IPS-20b (cell line): Measurements from ENCODE around the gene ACAP2.
"Not testable (repeated sequence)": the region's sequence is repeated elsewhere in the genome, so short reads cannot be mapped to it uniquely, and the experiment has no call there.

Experiments
- H3K27ac ChIP-seq: one replicate; pipeline ENCODE4 v1.5.1; 2013; ENCODE audit warnings: low read length
- H3K27me3 ChIP-seq: 2 replicates; pipeline ENCODE4 v1.6.1; 2013; ENCODE audit warnings: mild to moderate bottlenecking, low read length, inconsistent platforms; ENCODE audit not compliant: insufficient read depth
- H3K36me3 ChIP-seq: 2 replicates; pipeline ENCODE4 v1.6.1; 2013; ENCODE audit warnings: low read depth, mild to moderate bottlenecking, inconsistent platforms, low read length, moderate library complexity; ENCODE audit not compliant: insufficient read depth
- H3K4me1 ChIP-seq: 2 replicates; pipeline ENCODE4 v1.6.1; 2013; ENCODE audit warnings: mild to moderate bottlenecking, control low read depth, inconsistent platforms, low read length, moderate library complexity; ENCODE audit not compliant: insufficient read depth
- H3K4me3 ChIP-seq: 2 replicates; pipeline ENCODE4 v1.5.1; 2013; ENCODE audit warnings: mild to moderate bottlenecking, low read length, inconsistent platforms
- H3K9ac ChIP-seq: 2 replicates; pipeline ENCODE4 v1.6.1; 2013; ENCODE audit warnings: low read depth, mild to moderate bottlenecking, inconsistent platforms, low read length, moderate library complexity
- H3K9me3 ChIP-seq: 2 replicates; pipeline ENCODE4 v1.6.1; 2013; ENCODE audit warnings: mild to moderate bottlenecking, low read depth, low read length, inconsistent platforms; ENCODE audit not compliant: insufficient read depth

The ACAP2 gene, protein sequence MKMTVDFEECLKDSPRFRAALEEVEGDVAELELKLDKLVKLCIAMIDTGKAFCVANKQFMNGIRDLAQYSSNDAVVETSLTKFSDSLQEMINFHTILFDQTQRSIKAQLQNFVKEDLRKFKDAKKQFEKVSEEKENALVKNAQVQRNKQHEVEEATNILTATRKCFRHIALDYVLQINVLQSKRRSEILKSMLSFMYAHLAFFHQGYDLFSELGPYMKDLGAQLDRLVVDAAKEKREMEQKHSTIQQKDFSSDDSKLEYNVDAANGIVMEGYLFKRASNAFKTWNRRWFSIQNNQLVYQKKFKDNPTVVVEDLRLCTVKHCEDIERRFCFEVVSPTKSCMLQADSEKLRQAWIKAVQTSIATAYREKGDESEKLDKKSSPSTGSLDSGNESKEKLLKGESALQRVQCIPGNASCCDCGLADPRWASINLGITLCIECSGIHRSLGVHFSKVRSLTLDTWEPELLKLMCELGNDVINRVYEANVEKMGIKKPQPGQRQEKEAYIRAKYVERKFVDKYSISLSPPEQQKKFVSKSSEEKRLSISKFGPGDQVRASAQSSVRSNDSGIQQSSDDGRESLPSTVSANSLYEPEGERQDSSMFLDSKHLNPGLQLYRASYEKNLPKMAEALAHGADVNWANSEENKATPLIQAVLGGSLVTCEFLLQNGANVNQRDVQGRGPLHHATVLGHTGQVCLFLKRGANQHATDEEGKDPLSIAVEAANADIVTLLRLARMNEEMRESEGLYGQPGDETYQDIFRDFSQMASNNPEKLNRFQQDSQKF

DNA sequence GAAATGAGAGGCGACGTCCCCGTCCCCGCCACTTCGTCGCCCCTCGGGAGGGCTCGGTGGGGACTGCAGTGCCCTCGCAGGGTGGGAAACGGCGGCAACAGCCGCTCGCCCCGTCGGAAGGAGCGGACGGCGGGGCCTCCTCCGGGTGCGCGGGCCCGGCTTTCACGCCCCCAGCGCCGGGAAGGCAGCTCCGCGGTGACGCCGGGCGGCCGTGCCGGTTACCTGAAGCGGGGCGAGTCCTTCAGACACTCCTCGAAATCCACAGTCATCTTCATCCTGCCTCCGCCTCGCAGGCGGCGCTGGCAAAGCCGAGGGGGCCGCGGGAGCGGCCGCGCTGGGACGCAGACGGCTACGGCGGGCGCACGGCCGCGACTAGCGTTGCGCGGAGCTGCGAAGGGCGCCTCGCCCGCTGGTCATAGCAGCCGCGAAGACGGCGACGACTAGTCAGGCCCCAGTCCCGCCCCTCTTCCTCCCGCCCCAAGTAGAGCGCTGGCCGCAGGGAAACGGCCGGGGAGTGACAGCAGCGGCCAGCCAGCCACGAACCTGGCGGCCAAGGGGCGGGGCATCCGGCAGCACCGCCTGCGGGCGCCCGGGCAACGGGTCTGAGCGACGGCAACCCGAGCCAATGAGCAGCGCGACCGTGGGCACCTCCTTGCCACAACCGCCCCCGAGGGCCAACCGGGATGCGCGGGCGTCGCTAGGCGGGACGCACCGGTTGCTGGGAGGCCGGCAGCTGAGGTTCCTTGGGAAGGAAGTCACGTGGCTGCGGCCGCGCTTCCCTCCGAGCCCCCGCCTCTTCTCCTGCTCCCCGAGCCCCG lies at the start of gene ACAP2:
Gene ACAP2, minus strand, starts transcription at position 448 of the 818 bp plus-strand sequence. Its CDS starts 173 bp downstream, at position 275.
- Histone ChIP-seq H3K4me1 (peaks cover 22% of the 10 kb centered on the region), H3K9me3 (no peaks in the 10 kb centered on the region), H3K4me3 (peak within 1 kb of the TSS; percentile 79), H3K27ac (no peak within 1 kb of the TSS), H3K36me3 (no peaks in the 10 kb centered on the region), H3K27me3 (no peaks in the 10 kb centered on the region), H3K9ac (peak within 1 kb of the TSS; percentile 81; the same call in 1 of the 2 replicates)

DNA sequence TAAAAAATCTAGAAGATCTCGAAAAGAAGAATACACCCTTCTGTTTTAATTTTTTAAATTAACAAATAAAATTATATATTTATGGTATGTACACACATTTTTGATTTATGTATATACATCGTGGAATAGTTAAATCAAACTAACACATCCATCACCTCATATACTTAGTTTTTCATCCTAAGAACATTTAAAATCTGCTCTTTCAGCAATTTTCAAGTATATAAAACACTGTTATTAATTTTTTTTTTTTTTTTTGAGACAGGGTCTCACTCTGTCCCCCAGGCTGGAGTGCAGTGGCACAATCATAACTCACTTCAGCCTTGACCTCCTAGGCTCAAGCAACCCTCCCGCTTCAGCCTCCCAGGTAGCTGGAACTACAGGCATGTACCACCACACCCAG lies 32.8 kb upstream of the ACAP2 start:
- no peaks in the 10 kb centered on the region for H3K27me3 ChIP-seq
- no peaks in the 10 kb centered on the region for H3K9me3 ChIP-seq
- H3K4me3 ChIP-seq = no peak overlapping the region
- H3K9ac ChIP-seq = no peak overlapping the region
- no peaks in the 10 kb centered on the region for H3K4me1 ChIP-seq
- H3K36me3 ChIP-seq = no peaks in the 10 kb centered on the region
- H3K27ac ChIP-seq = no peak overlapping the region

- not testable (repeated sequence) for H3K4me3 ChIP-seq, H3K9me3 ChIP-seq, H3K9ac ChIP-seq, H3K36me3 ChIP-seq, H3K27me3 ChIP-seq, H3K27ac ChIP-seq, H3K4me1 ChIP-seq
Measured at GRCh38 chr3:195475116-195475515, 32.3 kb upstream of the ACAP2 start.

GRCh38 chr3:195468841-195469240 lies 26.0 kb upstream of the ACAP2 start:
- Histone ChIP-seq H3K36me3 (no peaks in the 10 kb centered on the region), H3K4me3 (no peak overlapping the region), H3K9ac (no peak overlapping the region), H3K27ac (no peak overlapping the region), H3K9me3 (no peaks in the 10 kb centered on the region), H3K4me1 (no peaks in the 10 kb centered on the region), H3K27me3 (no peaks in the 10 kb centered on the region)

DNA sequence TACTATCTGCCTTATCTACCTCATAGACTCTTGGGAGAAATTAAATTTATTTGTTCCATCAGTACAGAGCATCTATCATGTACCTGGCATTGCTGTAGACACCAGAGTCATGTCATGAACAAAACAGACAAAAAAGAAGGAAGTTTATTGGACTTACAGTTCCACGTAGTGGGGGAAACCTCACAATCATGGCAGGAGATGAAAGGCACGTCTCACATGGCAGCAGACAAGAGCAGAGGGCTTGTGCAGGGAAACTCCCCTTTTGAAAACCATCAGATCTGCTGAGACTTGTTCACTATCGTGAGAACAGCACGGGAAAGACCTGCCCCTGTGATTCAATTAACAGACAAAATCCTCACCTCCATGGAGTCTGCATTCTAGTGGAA lies 25.6 kb upstream of the ACAP2 start:
- Histone ChIP-seq H3K36me3 (no peaks in the 10 kb centered on the region), H3K4me3 (no peak overlapping the region), H3K27me3 (no peaks in the 10 kb centered on the region), H3K4me1 (no peaks in the 10 kb centered on the region), H3K27ac (no peak overlapping the region), H3K9me3 (no peaks in the 10 kb centered on the region), H3K9ac (no peak overlapping the region)

DNA sequence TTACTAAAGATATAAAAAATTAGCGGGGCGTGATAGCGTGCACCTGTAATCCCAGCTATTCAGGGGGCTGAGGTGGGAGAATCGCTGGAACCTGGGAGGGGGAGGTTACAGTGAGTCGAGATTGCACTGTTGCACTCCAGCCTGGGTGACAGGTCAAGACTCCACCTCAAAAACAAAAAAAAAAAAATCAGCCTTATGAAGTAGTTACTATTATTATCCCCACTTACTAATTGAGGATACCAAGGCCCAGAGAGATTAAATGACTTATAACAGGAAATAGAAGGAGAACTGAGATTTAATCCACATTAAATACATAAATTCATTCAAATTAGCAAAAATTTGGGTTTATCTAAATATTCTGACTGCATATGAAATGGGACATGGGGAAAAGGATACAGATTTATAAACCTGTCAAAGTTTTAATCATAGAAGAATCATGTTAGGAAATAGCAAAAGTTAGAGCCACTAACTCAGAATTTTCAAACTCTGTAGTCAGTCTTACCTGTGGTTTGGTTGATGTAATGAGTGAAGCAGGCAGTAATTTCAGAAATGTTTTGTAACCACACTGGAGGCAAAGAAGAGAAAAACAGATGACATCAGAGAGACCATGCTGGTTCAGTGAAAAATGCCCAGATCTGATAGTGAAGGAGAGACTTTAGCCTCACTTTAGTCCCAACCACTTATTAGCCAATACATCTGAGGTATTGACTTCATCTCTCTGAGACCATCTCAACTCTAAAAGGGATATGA lies 25.0 kb upstream of the ACAP2 start:
- no peaks in the 10 kb centered on the region for H3K9me3 ChIP-seq
- no peak overlapping the region for H3K27ac ChIP-seq
- no peaks in the 10 kb centered on the region for H3K27me3 ChIP-seq
- H3K4me1 ChIP-seq = no peaks in the 10 kb centered on the region
- H3K36me3 ChIP-seq = no peaks in the 10 kb centered on the region
- no peak overlapping the region for H3K4me3 ChIP-seq
- H3K9ac ChIP-seq = no peak overlapping the region

- Histone ChIP-seq H3K9me3 (no peaks in the 10 kb centered on the region), H3K9ac (no peak overlapping the region)
Measured at GRCh38 chr3:195466251-195466650, 23.4 kb upstream of the ACAP2 start.

DNA sequence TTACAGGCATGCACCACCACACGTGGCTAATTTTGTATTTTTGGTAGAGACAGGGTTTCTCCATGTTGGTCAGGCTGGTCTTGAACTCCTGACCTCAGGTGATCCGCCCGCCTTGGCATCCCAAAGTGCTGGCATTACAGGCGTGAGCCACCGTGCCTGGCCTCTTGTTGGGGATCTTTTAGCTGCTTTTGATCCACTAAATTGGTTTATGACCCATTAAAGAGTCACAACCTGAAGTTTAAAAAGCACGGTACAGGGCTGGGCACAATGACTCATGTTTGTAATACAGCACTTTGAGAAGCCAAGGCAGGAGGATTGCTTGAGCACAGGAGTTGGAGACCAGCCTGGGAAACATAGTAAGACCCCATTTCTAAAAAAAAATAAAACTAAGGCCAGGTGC lies 20.1 kb upstream of the ACAP2 start:
- not testable (repeated sequence) for H3K4me1 ChIP-seq, H3K9ac ChIP-seq, H3K27me3 ChIP-seq, H3K27ac ChIP-seq, H3K9me3 ChIP-seq, H3K36me3 ChIP-seq, H3K4me3 ChIP-seq

More at GRCh38 chr3:195466251-195466650, 23.4 kb upstream of the ACAP2 start:
- Histone ChIP-seq H3K27ac (no peak overlapping the region), H3K27me3 (no peaks in the 10 kb centered on the region), H3K36me3 (no peaks in the 10 kb centered on the region), H3K4me3 (no peak overlapping the region), H3K4me1 (no peaks in the 10 kb centered on the region)

DNA sequence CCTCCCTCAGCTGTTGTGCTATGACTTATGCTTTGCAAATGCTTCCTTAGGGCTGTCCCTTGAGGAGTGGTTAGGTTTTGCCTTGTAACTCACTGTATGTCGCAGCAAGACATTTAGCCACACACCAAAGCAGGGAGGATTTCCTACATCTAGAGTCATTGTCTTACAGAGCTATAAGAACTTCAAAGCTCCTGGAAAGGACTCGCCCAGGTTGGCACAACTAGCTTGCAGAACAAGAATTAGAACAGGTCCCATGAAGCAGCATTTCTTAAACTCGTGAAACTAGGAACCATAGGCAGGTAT lies 19.4 kb upstream of the ACAP2 start:
- H3K4me1 ChIP-seq = no peaks in the 10 kb centered on the region
- no peak overlapping the region for H3K27ac ChIP-seq
- H3K9ac ChIP-seq = no peak overlapping the region
- no peaks in the 10 kb centered on the region for H3K9me3 ChIP-seq
- H3K36me3 ChIP-seq = no peaks in the 10 kb centered on the region
- H3K27me3 ChIP-seq = no peaks in the 10 kb centered on the region
- H3K4me3 ChIP-seq = no peak overlapping the region

GRCh38 chr3:195461594-195462307 lies 18.9 kb upstream of the ACAP2 start:
- H3K9ac ChIP-seq = no peak overlapping the region
- no peaks in the 10 kb centered on the region for H3K27me3 ChIP-seq
- no peaks in the 10 kb centered on the region for H3K4me1 ChIP-seq
- H3K27ac ChIP-seq = no peak overlapping the region
- no peaks in the 10 kb centered on the region for H3K36me3 ChIP-seq
- no peaks in the 10 kb centered on the region for H3K9me3 ChIP-seq
- no peak overlapping the region for H3K4me3 ChIP-seq
